Activated T-cell treated with anti-CD3 and anti-CD28 coated beads for 24 hours (primary cell): ENCODE measurements around the gene CD72.
A peak's percentile ranks its signal among the peaks of the same experiment; 100 is the strongest.
"Not testable (repeated sequence)": the region's sequence is repeated elsewhere in the genome, so short reads cannot be mapped to it uniquely, and the experiment has no call there.

Experiments used
- DNase-seq: peaks from one replicate; pipeline ENCODE4 v3.0.0-alpha.2; 2020; ENCODE audit warnings: low read depth

The CD72 gene

GRCh38 chr9:35649431-35650340 is 31.5 kb upstream of the CD72 start:
- DNase-seq = no peak

GRCh38 chr9:35646533-35647265 is 28.5 kb upstream of the CD72 start:
- peak; percentile 87 for DNase-seq

- DNase-seq = no peak
These were observed 27.9 kb upstream of the CD72 start for GRCh38 chr9:35646153-35646532.

GRCh38 chr9:35645736-35646135 is 27.5 kb upstream of the CD72 start:
- DNase-seq = not testable (repeated sequence)

GRCh38 chr9:35643046-35643445 is 24.8 kb upstream of the CD72 start:
- no peak for DNase-seq

- DNase-seq = not testable (repeated sequence)
These were observed 23.3 kb upstream of the CD72 start for GRCh38 chr9:35641478-35641877.

GRCh38 chr9:35640431-35640830 is 22.2 kb upstream of the CD72 start:
- DNase-seq = not testable (repeated sequence)

- DNase-seq = no peak
These were observed 21.4 kb upstream of the CD72 start for GRCh38 chr9:35639631-35640030.

GRCh38 chr9:35639225-35639624 is 21.0 kb upstream of the CD72 start:
- DNase-seq = not testable (repeated sequence)

- DNase-seq = not testable (repeated sequence)
These were observed 20.5 kb upstream of the CD72 start for GRCh38 chr9:35638751-35639150.

- not testable (repeated sequence) for DNase-seq
These were observed 19.3 kb upstream of the CD72 start for GRCh38 chr9:35637427-35637955.

GRCh38 chr9:35636877-35637246 is 18.6 kb upstream of the CD72 start:
- not testable (repeated sequence) for DNase-seq

GRCh38 chr9:35636135-35636876 is 18.1 kb upstream of the CD72 start:
- DNase-seq = no peak

GRCh38 chr9:35635730-35636129 is 17.5 kb upstream of the CD72 start:
- no peak for DNase-seq

- no peak for DNase-seq
These were observed 11.4 kb upstream of the CD72 start for GRCh38 chr9:35629597-35629996.

GRCh38 chr9:35628389-35628991 is 10.3 kb upstream of the CD72 start:
- DNase-seq = no peak

- DNase-seq = no peak
These were observed 9.4 kb upstream of the CD72 start for GRCh38 chr9:35627575-35627974.

GRCh38 chr9:35619800-35620158 is 1.6 kb upstream of the CD72 start:
- no peak for DNase-seq

GRCh38 chr9:35618854-35619799 is 914 bp upstream of the CD72 start:
- no peak for DNase-seq

GRCh38 chr9:35617548-35617947 is 665 bp downstream of the CD72 start:
- DNase-seq = no peak
